SK-N-SH (cell line): ENCODE measurements around the gene HK1. TPM values are rescaled to one million over a fixed set of nuclear protein-coding genes. Genes with fewer than 3 reads are reported as not detected.
A peak's percentile ranks its signal among the peaks of the same experiment; 100 is the strongest.

ENCODE experiments used
- CTCF ChIA-PET: fragments of 300-600, 350-600 bp; formaldehyde crosslinking; extraction: SDS; loops from one replicate; lab custom pipeline; 2021; lab: Yijun Ruan, JAX
- POLR2A ChIA-PET: fragments of 350-600 bp; sonication (Branson Sonifier 250); formaldehyde crosslinking; extraction: SDS; loops from one replicate; lab custom pipeline; 2020; ENCODE audit warnings: antibody characterized with exemption, inconsistent platforms; lab: Yijun Ruan, JAX
- DNase-seq: peaks from one replicate; pipeline ENCODE4 v3.0.0; 2012
- H2AFZ ChIP-seq: fragments of 200-600 bp; sonication (generic); 2 replicates; pipeline ENCODE4 v1.8.1; 2016; ENCODE audit warnings: antibody characterized with exemption, mild to moderate bottlenecking, low read depth
- H3F3A ChIP-seq: fragments of 200-600 bp; sonication (generic); replicated peaks from 2 replicates; pipeline ENCODE3; 2016; ENCODE audit warnings: antibody characterized with exemption, mild to moderate bottlenecking; ENCODE audit not compliant: insufficient read depth
- H3K27ac ChIP-seq, 2 experiments: fragments of 200-500 bp in 1 of 2; fragments of 200-600 bp in 1 of 2; sonication (Bioruptor generic) in 1 of 2; sonication (generic), shearing (Covaris generic) in 1 of 2; 2 replicates each; pipeline versions ENCODE4 v1.5.1 to v1.6.1; 2014 to 2016; ENCODE audit warnings: low read depth in 2 of 2, inconsistent platforms in 1 of 2, low read length in 1 of 2, mild to moderate bottlenecking in 1 of 2, mixed read lengths in 1 of 2
- H3K27me3 ChIP-seq: fragments of 200-600 bp; sonication (generic), shearing (Covaris generic); 2 replicates; pipeline ENCODE4 v1.6.1; 2016; ENCODE audit warnings: mixed run types; ENCODE audit not compliant: insufficient read depth
- H3K36me3 ChIP-seq, 2 experiments: fragments of 200-500 bp in 1 of 2; fragments of 200-600 bp in 1 of 2; sonication (Bioruptor generic) in 1 of 2; sonication (generic) in 1 of 2; replicated peaks in 1 of 2; 2 replicates each; pipeline versions ENCODE3 to v1.5.1; 2014 to 2016; ENCODE audit warnings: low read length in 1 of 2, mild to moderate bottlenecking in 1 of 2; ENCODE audit not compliant: insufficient read depth in 2 of 2, control insufficient read depth in 1 of 2
- H3K4me1 ChIP-seq, 2 experiments: fragments of 200-500 bp in 1 of 2; fragments of 200-600 bp in 1 of 2; sonication (Bioruptor generic) in 1 of 2; sonication (generic), shearing (Covaris generic) in 1 of 2; 2 replicates each; pipeline versions ENCODE4 v1.5.1 to v1.6.1; 2014 to 2016; ENCODE audit warnings: low read depth in 1 of 2, low read length in 1 of 2, mixed run types in 1 of 2; ENCODE audit not compliant: insufficient read depth in 2 of 2, control insufficient read depth in 1 of 2
- H3K4me2 ChIP-seq: fragments of 200-600 bp; sonication (generic), shearing (Covaris generic); 2 replicates; pipeline ENCODE4 v1.6.1; 2017; ENCODE audit warnings: mixed run types
- H3K4me3 ChIP-seq, 2 experiments: fragments of 200-500 bp in 1 of 2; fragments of 200-600 bp in 1 of 2; sonication (Bioruptor generic) in 1 of 2; sonication (generic), shearing (Covaris generic) in 1 of 2; 2 replicates each; pipeline versions ENCODE4 v1.5.1 to v1.8.1; 2014 to 2016; ENCODE audit warnings: low read depth in 2 of 2, inconsistent platforms in 1 of 2, low read length in 1 of 2, mild to moderate bottlenecking in 1 of 2, mixed read lengths in 1 of 2, moderate library complexity in 1 of 2
- H3K79me2 ChIP-seq: fragments of 200-600 bp; sonication (generic); 2 replicates; pipeline ENCODE4 v1.8.1; 2017; ENCODE audit warnings: mild to moderate bottlenecking; ENCODE audit not compliant: insufficient read depth
- H3K9ac ChIP-seq: fragments of 200-600 bp; sonication (generic); 2 replicates; pipeline ENCODE4 v1.6.1; 2017; ENCODE audit warnings: mixed run types
- H3K9me2 ChIP-seq: fragments of 200-600 bp; sonication (generic); 2 replicates; pipeline ENCODE4 v1.6.1; 2017; ENCODE audit warnings: mixed run types
- H3K9me3 ChIP-seq: fragments of 200-600 bp; sonication (generic); 2 replicates; pipeline ENCODE4 v1.6.1; 2017; ENCODE audit warnings: mixed run types, mild to moderate bottlenecking, moderate library complexity
- H4K20me1 ChIP-seq: fragments of 200-600 bp; sonication (generic); 2 replicates; pipeline ENCODE4 v1.6.1; 2017; ENCODE audit warnings: mild to moderate bottlenecking, mixed run types; ENCODE audit not compliant: insufficient read depth
- CTCF ChIP-seq: fragments of 200-600 bp; sonication (generic); IDR thresholded peaks from 2 replicates; pipeline ENCODE4 v1.6.1; 2017; ENCODE audit warnings: antibody characterized with exemption, mild to moderate bottlenecking, moderate library complexity
- EP300 ChIP-seq, 2 experiments: IDR thresholded peaks; 2 replicates each; pipeline versions ENCODE4 v1.4.0 to v1.6.1; 2012; ENCODE audit warnings: borderline replicate concordance in 1 of 2, low read depth in 1 of 2, low read length in 1 of 2
- GABPA ChIP-seq: IDR thresholded peaks from 2 replicates; pipeline ENCODE4 v1.4.0; 2012; ENCODE audit warnings: low read depth, mild to moderate bottlenecking
- JUND ChIP-seq: IDR thresholded peaks from 2 replicates; pipeline ENCODE4 v1.4.0; 2012
- NRF1 ChIP-seq: IDR thresholded peaks from 2 replicates; pipeline ENCODE4 v1.6.1; 2012; ENCODE audit warnings: low read depth, mild to moderate bottlenecking, low read length
- REST ChIP-seq: IDR thresholded peaks from 2 replicates; pipeline ENCODE4 v1.6.1; 2012; ENCODE audit warnings: mild to moderate bottlenecking, low read depth, low read length, moderate library complexity
- WGBS: methylation state at CpG from one replicate; pipeline ENCODE4 v1.1.6; 2017; ENCODE audit warnings: low lambda C conversion rate; 5-methylcytosine and 5-hydroxymethylcytosine counted together
- polyA plus RNA-seq, 3 experiments: library from polyadenylated mRNA; depleted of rRNA; stranded (reverse); fragments of >200 nt; gene quantifications; 2 replicates each; pipeline ENCODE4 v1.2.3, GENCODE V29; 2012

HK1 gene
- polyA plus RNA-seq, 1 of the 3 experiments (the other 2 are of a cell fraction): 38.7 TPM

GRCh38 chr10:69259547-69260243, 18.6 kb upstream of the HK1 start:
- H3K4me2 ChIP-seq: no peak overlapping the region
- ChIA-PET CTCF (no interaction called here), POLR2A (no interaction called here)
- H4K20me1 ChIP-seq: no peaks in the 10 kb centered on the region
- peaks cover 0 to 6% of the 10 kb centered on the region in 2 experiments; a peak in 1 of 4 replicates for H3K4me1 ChIP-seq
- no peaks in the 10 kb centered on the region for H3F3A ChIP-seq
- TF ChIP-seq REST: no peak
- no peak for TF ChIP-seq JUND
- no peak for TF ChIP-seq CTCF
- peak in 1 of 2 experiments; percentile 56; a peak in 1 of 4 replicates for TF ChIP-seq EP300 (IDR thresholded peaks at IDR 0.05; ENCODE audit: borderline replicate concordance in 1 of 2, low read depth in 1 of 2, low read length in 1 of 2)
- TF ChIP-seq NRF1: no peak
- DNase-seq: no peak
- H2AFZ ChIP-seq: no peak overlapping the region
- H3K27ac ChIP-seq: no peak overlapping the region
- no peak overlapping the region for H3K9ac ChIP-seq
- no peaks in the 10 kb centered on the region for H3K9me2 ChIP-seq
- peaks cover 13% of the 10 kb centered on the region; the same call in 1 of the 2 replicates for H3K27me3 ChIP-seq
- no peak overlapping the region for H3K4me3 ChIP-seq
- H3K36me3 ChIP-seq: no peaks in the 10 kb centered on the region
- no peaks in the 10 kb centered on the region for H3K79me2 ChIP-seq
- no peaks in the 10 kb centered on the region for H3K9me3 ChIP-seq
- 66% methylated on average over 3 of the region's 3 CpGs for WGBS

DNA sequence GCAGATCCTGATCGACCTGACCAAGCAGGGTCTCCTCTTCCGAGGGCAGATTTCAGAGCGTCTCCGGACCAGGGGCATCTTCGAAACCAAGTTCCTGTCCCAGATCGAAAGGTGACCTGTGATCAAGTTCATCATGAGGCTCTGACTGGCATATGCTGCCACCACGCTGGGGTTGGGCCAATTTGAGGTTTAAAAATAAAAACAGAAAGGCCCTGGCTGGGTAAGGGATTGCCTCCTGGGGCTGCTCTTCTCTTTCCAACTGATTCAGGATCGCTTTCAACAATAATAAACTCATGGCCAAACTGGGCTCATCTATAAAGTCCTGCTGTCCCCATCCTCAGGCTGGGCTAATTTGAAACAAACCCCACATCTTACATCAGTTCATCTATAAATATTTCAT, 17.1 kb upstream of the HK1 start:
- H4K20me1 ChIP-seq: no peaks in the 10 kb centered on the region
- 80% methylated on average over 8 of the region's 8 CpGs for WGBS
- peaks cover 0 to 6% of the 10 kb centered on the region in 2 experiments; a peak in 1 of 4 replicates for H3K4me1 ChIP-seq
- H3K9ac ChIP-seq: no peak overlapping the region
- H2AFZ ChIP-seq: no peak overlapping the region
- ChIA-PET POLR2A (no interaction called here), CTCF (no interaction called here)
- peaks cover 13% of the 10 kb centered on the region; the same call in 1 of the 2 replicates for H3K27me3 ChIP-seq
- no peak for DNase-seq
- H3K36me3 ChIP-seq: no peaks in the 10 kb centered on the region
- no peak for TF ChIP-seq GABPA
- H3K9me3 ChIP-seq: no peaks in the 10 kb centered on the region
- H3K79me2 ChIP-seq: no peaks in the 10 kb centered on the region
- no peak overlapping the region for H3K4me3 ChIP-seq
- no peak overlapping the region for H3K27ac ChIP-seq
- no peaks in the 10 kb centered on the region for H3K9me2 ChIP-seq
- H3K4me2 ChIP-seq: no peak overlapping the region
- no peaks in the 10 kb centered on the region for H3F3A ChIP-seq
